IMR-90 (cell line): ENCODE results near the gene ZCCHC7. TPM values are rescaled to one million over a fixed set of nuclear protein-coding genes. Genes with fewer than 3 reads are reported as not detected.

ENCODE experiments used
- ATAC-seq: fragments of 200-7000 bp; cut with Tn5 transposase; 2 replicates; pipeline ENCODE4 v1.9.1; 2020; ENCODE audit warnings: low read depth, mild to moderate bottlenecking, moderate library complexity
- BruUV-seq: library from RNA; stranded (reverse); fragments of 400-500 nt; replicated peaks from 2 replicates; lab custom pipeline; 2021; lab: Mats Ljungman, UMichigan
- CTCF ChIA-PET: fragments of 300-600 bp; formaldehyde crosslinking; extraction: SDS; loops from one replicate; lab custom pipeline; 2021; ENCODE audit warnings: antibody characterized with exemption; lab: Yijun Ruan, JAX
- POLR2A ChIA-PET: fragments of 300-600 bp; sonication (Branson Sonifier 250); formaldehyde crosslinking; loops from one replicate; lab custom pipeline; 2022; ENCODE audit warnings: antibody characterized with exemption; ENCODE audit not compliant: unreplicated experiment; lab: Charles Lee
- DNase-seq: peaks from one replicate; pipeline ENCODE4 v3.0.0; 2013
- H2AFZ ChIP-seq: replicated peaks from 2 replicates; pipeline ENCODE3; 2013; ENCODE audit warnings: low read length, mild to moderate bottlenecking; ENCODE audit not compliant: poor library complexity
- H2AK5ac ChIP-seq: 2 replicates; pipeline ENCODE4 v1.6.1; 2013; ENCODE audit warnings: low read depth, low read length, inconsistent platforms
- H2AK9ac ChIP-seq: replicated peaks from 2 replicates; pipeline ENCODE3; 2013; ENCODE audit warnings: mild to moderate bottlenecking, low read depth, low read length, moderate library complexity; ENCODE audit not compliant: poor library complexity
- H2BK120ac ChIP-seq: 2 replicates; pipeline ENCODE4 v1.6.1; 2013; ENCODE audit warnings: low read depth, low read length, inconsistent platforms
- H2BK15ac ChIP-seq: 3 replicates; pipeline ENCODE4 v1.6.1; 2013; ENCODE audit warnings: low read depth, low read length, inconsistent platforms
- H2BK20ac ChIP-seq: 2 replicates; pipeline ENCODE4 v1.6.1; 2013; ENCODE audit warnings: low read depth, mild to moderate bottlenecking, inconsistent platforms, low read length, moderate library complexity
- H2BK5ac ChIP-seq: 2 replicates; pipeline ENCODE4 v1.6.1; 2013; ENCODE audit warnings: mild to moderate bottlenecking, low read depth, low read length, inconsistent platforms; ENCODE audit not compliant: poor library complexity, severe bottlenecking
- H3K14ac ChIP-seq: replicated peaks from 2 replicates; pipeline ENCODE4 v1.6.1; 2013; ENCODE audit warnings: low read depth, low read length, inconsistent platforms
- H3K18ac ChIP-seq: 2 replicates; pipeline ENCODE4 v1.6.1; 2013; ENCODE audit warnings: low read depth, low read length, control low read depth
- H3K23ac ChIP-seq: 2 replicates; pipeline ENCODE4 v1.6.1; 2013; ENCODE audit warnings: low read depth, low read length, inconsistent platforms
- H3K27ac ChIP-seq: 2 replicates; pipeline ENCODE4 v1.5.1; 2013; ENCODE audit warnings: mild to moderate bottlenecking, control low read depth, low read length; ENCODE audit not compliant: insufficient read depth
- H3K27me3 ChIP-seq: 2 replicates; pipeline ENCODE4 v1.6.1; 2013; ENCODE audit warnings: low read length; ENCODE audit not compliant: control insufficient read depth, insufficient read depth
- H3K36me3 ChIP-seq: 2 replicates; pipeline ENCODE4 v1.6.1; 2013; ENCODE audit warnings: low read length, mixed read lengths; ENCODE audit not compliant: control insufficient read depth, insufficient read depth
- H3K4ac ChIP-seq: 2 replicates; pipeline ENCODE4 v1.6.1; 2013; ENCODE audit warnings: low read depth, low read length, inconsistent platforms
- H3K4me1 ChIP-seq: 2 replicates; pipeline ENCODE4 v1.6.1; 2013; ENCODE audit warnings: low read length, mixed read lengths; ENCODE audit not compliant: control insufficient read depth, insufficient read depth
- H3K4me2 ChIP-seq: 2 replicates; pipeline ENCODE4 v1.6.1; 2013; ENCODE audit warnings: low read depth, mild to moderate bottlenecking, control low read depth, low read length, moderate library complexity
- H3K4me3 ChIP-seq: 2 replicates; pipeline ENCODE4 v1.5.1; 2013; ENCODE audit warnings: low read depth, mild to moderate bottlenecking, control low read depth, low read length, moderate library complexity; ENCODE audit not compliant: insufficient read depth
- H3K56ac ChIP-seq: 2 replicates; pipeline ENCODE4 v1.6.1; 2013; ENCODE audit warnings: low read length, inconsistent platforms; ENCODE audit not compliant: insufficient read depth; ENCODE audit errors: extremely low read depth
- H3K79me1 ChIP-seq, 2 experiments: 2 replicates each; pipeline ENCODE4 v1.6.1; 2013; ENCODE audit warnings: low read length in 2 of 2, inconsistent platforms in 1 of 2, low read depth in 1 of 2
- H3K9ac ChIP-seq: 2 replicates; pipeline ENCODE4 v1.6.1; 2013; ENCODE audit warnings: low read depth, low read length, control low read depth
- H3K9me1 ChIP-seq: 2 replicates; pipeline ENCODE4 v1.6.1; 2013; ENCODE audit warnings: low read length, inconsistent platforms; ENCODE audit not compliant: insufficient read depth
- H3K9me3 ChIP-seq: 2 replicates; pipeline ENCODE4 v1.6.1; 2013; ENCODE audit warnings: low read length; ENCODE audit not compliant: control insufficient read depth, insufficient read depth
- H4K20me1 ChIP-seq: 2 replicates; pipeline ENCODE4 v1.6.1; 2013; ENCODE audit warnings: low read length, inconsistent platforms; ENCODE audit not compliant: insufficient read depth
- H4K5ac ChIP-seq: 2 replicates; pipeline ENCODE4 v1.6.1; 2013; ENCODE audit warnings: mild to moderate bottlenecking, low read depth, low read length, control low read depth
- H4K8ac ChIP-seq, 2 experiments: 2 replicates each; pipeline ENCODE4 v1.6.1; 2013; ENCODE audit warnings: low read depth in 2 of 2, low read length in 2 of 2, control low read depth in 1 of 2, inconsistent platforms in 1 of 2
- H4K91ac ChIP-seq: 2 replicates; pipeline ENCODE4 v1.6.1; 2013; ENCODE audit warnings: low read depth, low read length, inconsistent platforms; ENCODE audit not compliant: insufficient read depth
- BHLHE40 ChIP-seq: fragments of 150-350 bp; IDR thresholded peaks from 2 replicates; pipeline ENCODE4 v1.6.1; 2016; ENCODE audit warnings: mild to moderate bottlenecking, low read depth, low read length
- CHD1 ChIP-seq: IDR thresholded peaks from 2 replicates; pipeline ENCODE4 v1.6.1; 2012; ENCODE audit warnings: low read depth, low read length, improper control_type of control experiment
- CTCF ChIP-seq: conservative IDR thresholded peaks from 2 replicates; pipeline ENCODE4 v1.5.1; 2012; ENCODE audit warnings: mild to moderate bottlenecking, low read depth, low read length, improper control_type of control experiment
- FOS ChIP-seq: fragments of 150-350 bp; IDR thresholded peaks from 2 replicates; pipeline ENCODE4 v1.6.1; 2016; ENCODE audit warnings: low read depth, low read length
- MAFK ChIP-seq: IDR thresholded peaks from 2 replicates; pipeline ENCODE4 v1.6.1; 2012; ENCODE audit warnings: low read depth, low read length, improper control_type of control experiment
- SMC3 ChIP-seq: fragments of 150-350 bp; IDR thresholded peaks from 2 replicates; pipeline ENCODE4 v1.6.1; 2016; ENCODE audit warnings: low read depth, mild to moderate bottlenecking, antibody characterized with exemption, low read length, moderate library complexity
- USF2 ChIP-seq: fragments of 150-350 bp; IDR thresholded peaks from 2 replicates; pipeline ENCODE4 v1.6.1; 2017; ENCODE audit warnings: mild to moderate bottlenecking, antibody characterized with exemption, low read length, low read depth
- WGBS, 2 experiments: methylation state at CpG; one replicate each; pipeline versions ENCODE4 v1.1.5 to v1.1.7; 2013; ENCODE audit warnings: missing lambda C conversion rate in 2 of 2; ENCODE audit not compliant: insufficient read length in 1 of 2; ENCODE audit errors: extremely low coverage in 2 of 2; 5-methylcytosine and 5-hydroxymethylcytosine counted together
- dilution Hi-C: fragments of 300-500 bp; cut with HindIII; formaldehyde crosslinking; loops from one replicate; pipeline ENCODE4 v1.14.3; 2018; ENCODE audit warnings: low sequenced_read_pairs; ENCODE audit not compliant: unreplicated experiment
- in situ Hi-C: fragments of 300-500 bp; cut with MboI; formaldehyde crosslinking; loops from 3 replicates; pipeline ENCODE4 v1.14.3; 2019; ENCODE audit warnings: low sequenced_read_pairs, inconsistent platforms, mixed read lengths
- intact Hi-C: fragments of 100-400 bp; cut with micrococcal nuclease; formaldehyde crosslinking; loops from 2 replicates; pipeline ENCODE4 v1.10.0; 2022
- polyA plus RNA-seq, 3 experiments: library from polyadenylated mRNA; depleted of rRNA; stranded (reverse); fragments of >200 nt; gene quantifications; 2 replicates each; pipeline ENCODE4 v1.2.3, GENCODE V29; 2012; ENCODE audit warnings: low replicate concordance in 1 of 3
- total RNA-seq: library from RNA; depleted of rRNA; stranded (reverse); fragments of >200 nt; gene quantifications from 2 replicates; pipeline ENCODE4 v1.2.3, GENCODE V29; 2012

Gene ZCCHC7
- total and polyA plus RNA-seq, 2 of the 4 experiments (the other 2 are of a cell fraction) = 13.6 to 28.7 TPM

- dilution Hi-C loops (no loop called here), intact Hi-C loops (loop anchor here (10.0 kb wide), 1 partner anchor 49 kb away; no protein-coding TSS in a partner anchor), in situ Hi-C loops (no loop called here)
- DNase-seq (no peak), ATAC-seq (no peak)
- no peak overlapping the region for H4K5ac ChIP-seq
- H3K18ac ChIP-seq = no peak overlapping the region
- H3K56ac ChIP-seq = no peak overlapping the region
- H2AFZ ChIP-seq = no peak overlapping the region
- no peaks in the 10 kb centered on the region for H3K27me3 ChIP-seq
- no peak overlapping the region for H2AK5ac ChIP-seq
- no peak for TF ChIP-seq USF2
- TF ChIP-seq MAFK = no peak
- no peak for TF ChIP-seq SMC3
- TF ChIP-seq FOS = no peak
- no peak for TF ChIP-seq BHLHE40
- TF ChIP-seq CTCF = no peak
- no peak for TF ChIP-seq CHD1
- peaks cover 4% of the 10 kb centered on the region; the same call in 1 of the 2 replicates for H3K36me3 ChIP-seq
- BruUV-seq = no TSS peak
- no peak overlapping the region for H4K8ac ChIP-seq
- H4K91ac ChIP-seq = no peak overlapping the region
- H3K9me3 ChIP-seq = no peaks in the 10 kb centered on the region
- no peak overlapping the region for H2BK20ac ChIP-seq
- H3K4me3 ChIP-seq = no peak overlapping the region
- H2AK9ac ChIP-seq = no peak overlapping the region
- H3K4me1 ChIP-seq = 0 out of 2 replicates have a peak, but pooled peaks cover 2% of the 10 kb centered on the region
- peaks cover 17 to 31% of the 10 kb centered on the region in 2 experiments; a peak in 3 of 4 replicates for H3K79me1 ChIP-seq
- no peak overlapping the region for H3K23ac ChIP-seq
- no peak overlapping the region for H2BK5ac ChIP-seq
- H2BK15ac ChIP-seq = no peak overlapping the region
- POLR2A ChIA-PET = no interaction called here
- no peak overlapping the region for H2BK120ac ChIP-seq
- H3K9me1 ChIP-seq = peaks cover 3% of the 10 kb centered on the region; the same call in 1 of the 2 replicates
- H3K27ac ChIP-seq = no peak overlapping the region
- no peak overlapping the region for H3K4me2 ChIP-seq
- no peak overlapping the region for H3K9ac ChIP-seq
- 100% methylated on average over 3 of the region's 10 CpGs; no CpG with 5 or more reads in 1 of the 2 experiments for WGBS, 2 experiments
- no peak overlapping the region for H3K4ac ChIP-seq
- CTCF ChIA-PET = no interaction called here
- no peak overlapping the region for H3K14ac ChIP-seq
- H4K20me1 ChIP-seq = peaks cover 2% of the 10 kb centered on the region; the same call in 1 of the 2 replicates
These were observed 85.8 kb downstream of the ZCCHC7 start for GRCh38 chr9:37206121-37206620.
